Measurements from ENCODE around the gene PNP.

DNA sequence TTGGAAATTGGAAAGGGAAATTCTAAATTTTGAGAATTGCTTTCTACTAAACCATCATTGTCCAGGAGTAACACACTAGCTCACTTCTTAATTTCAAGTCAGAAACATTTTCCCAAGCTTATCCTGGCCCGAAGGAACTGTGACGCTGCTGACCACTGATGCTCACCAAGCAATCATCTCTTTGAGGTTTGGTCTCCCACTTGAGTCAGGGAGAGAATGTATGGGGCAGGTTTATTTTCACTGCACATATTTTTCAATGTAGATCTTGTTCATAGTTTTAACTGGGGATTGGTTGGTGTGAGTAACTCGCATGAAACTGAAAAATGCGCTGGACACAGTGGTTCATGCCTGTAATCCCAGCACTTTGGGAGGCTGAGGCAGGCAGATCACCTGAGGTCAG, 23.3 kb downstream of the PNP start:
- TF ChIP-seq, protein P1, sequence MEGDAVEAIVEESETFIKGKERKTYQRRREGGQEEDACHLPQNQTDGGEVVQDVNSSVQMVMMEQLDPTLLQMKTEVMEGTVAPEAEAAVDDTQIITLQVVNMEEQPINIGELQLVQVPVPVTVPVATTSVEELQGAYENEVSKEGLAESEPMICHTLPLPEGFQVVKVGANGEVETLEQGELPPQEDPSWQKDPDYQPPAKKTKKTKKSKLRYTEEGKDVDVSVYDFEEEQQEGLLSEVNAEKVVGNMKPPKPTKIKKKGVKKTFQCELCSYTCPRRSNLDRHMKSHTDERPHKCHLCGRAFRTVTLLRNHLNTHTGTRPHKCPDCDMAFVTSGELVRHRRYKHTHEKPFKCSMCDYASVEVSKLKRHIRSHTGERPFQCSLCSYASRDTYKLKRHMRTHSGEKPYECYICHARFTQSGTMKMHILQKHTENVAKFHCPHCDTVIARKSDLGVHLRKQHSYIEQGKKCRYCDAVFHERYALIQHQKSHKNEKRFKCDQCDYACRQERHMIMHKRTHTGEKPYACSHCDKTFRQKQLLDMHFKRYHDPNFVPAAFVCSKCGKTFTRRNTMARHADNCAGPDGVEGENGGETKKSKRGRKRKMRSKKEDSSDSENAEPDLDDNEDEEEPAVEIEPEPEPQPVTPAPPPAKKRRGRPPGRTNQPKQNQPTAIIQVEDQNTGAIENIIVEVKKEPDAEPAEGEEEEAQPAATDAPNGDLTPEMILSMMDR (IDR thresholded peaks at IDR 0.05; ENCODE audit: control extremely low read depth in 1 of 3, insufficient read depth in 1 of 3, low read depth in 1 of 3, low read length in 3 of 3): no peak
- TF ChIP-seq, protein P2, sequence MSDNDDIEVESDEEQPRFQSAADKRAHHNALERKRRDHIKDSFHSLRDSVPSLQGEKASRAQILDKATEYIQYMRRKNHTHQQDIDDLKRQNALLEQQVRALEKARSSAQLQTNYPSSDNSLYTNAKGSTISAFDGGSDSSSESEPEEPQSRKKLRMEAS (IDR thresholded peaks at IDR 0.05): no peak
- no peak for TF ChIP-seq ASH2L (IDR thresholded peaks at IDR 0.05; ENCODE audit: low read length)
- TF ChIP-seq CHD2 (IDR thresholded peaks at IDR 0.05; ENCODE audit: low read length): no peak
- TF ChIP-seq RFX5 (IDR thresholded peaks at IDR 0.05; ENCODE audit: borderline replicate concordance, low read depth, low read length): no peak
- no peak for TF ChIP-seq POLR2A (IDR thresholded peaks at IDR 0.05; ENCODE audit: control extremely low read depth in 1 of 2, low read depth in 2 of 2, low read length in 2 of 2)
- no peak for TF ChIP-seq CHD1 (IDR thresholded peaks at IDR 0.05; ENCODE audit: low read depth, low read length)
- no peak for TF ChIP-seq CEBPB (IDR thresholded peaks at IDR 0.05; ENCODE audit: low read depth, low read length)
- no peak for TF ChIP-seq POLR2AphosphoS5 (IDR thresholded peaks at IDR 0.05; ENCODE audit: low read depth, low read length)
- TF ChIP-seq, protein P3, sequence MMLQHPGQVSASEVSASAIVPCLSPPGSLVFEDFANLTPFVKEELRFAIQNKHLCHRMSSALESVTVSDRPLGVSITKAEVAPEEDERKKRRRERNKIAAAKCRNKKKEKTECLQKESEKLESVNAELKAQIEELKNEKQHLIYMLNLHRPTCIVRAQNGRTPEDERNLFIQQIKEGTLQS (IDR thresholded peaks at IDR 0.05; ENCODE audit: insufficient read depth, low read depth, low read length): no peak
- no peak for TF ChIP-seq CREB1 (IDR thresholded peaks at IDR 0.05)
